Fibroblast of lung (primary cell): ENCODE measurements around the gene CTNND2.

Experiments
- CTCF ChIP-seq, 2 donors: IDR thresholded peaks in 1 of 2; conservative IDR thresholded peaks in 1 of 2; 1 replicate in 1 of 2; 2 replicates in 1 of 2; pipeline ENCODE4 v1.5.1; 2011 to 2012; ENCODE audit warnings: low read length in 2 of 2, control low read depth in 1 of 2, inconsistent platforms in 1 of 2, low read depth in 1 of 2, mild to moderate bottlenecking in 1 of 2
- EZH2 ChIP-seq: IDR thresholded peaks from 2 replicates; pipeline ENCODE4 v1.5.1; 2012; ENCODE audit warnings: low read length, control low read depth, mild to moderate bottlenecking; ENCODE audit errors: missing control alignments

GRCh38 chr5:10989577-10990263, 914.5 kb downstream of the CTNND2 start:
- no peak for TF ChIP-seq CTCF (conservative IDR thresholded peaks at IDR 0.05 in 1 of 2, IDR thresholded peaks at IDR 0.05 in 1 of 2; ENCODE audit: low read depth in 1 of 2, low read length in 2 of 2)
- TF ChIP-seq EZH2, result no peak
